ENCODE results near the gene PGLYRP1.

Gene PGLYRP1

GRCh38 chr19:46006411-46006810 is 16.4 kb downstream of the PGLYRP1 start:
- in situ Hi-C loops (cut with MboI; ENCODE audit: low sequenced_read_pairs): no loop called here

DNA sequence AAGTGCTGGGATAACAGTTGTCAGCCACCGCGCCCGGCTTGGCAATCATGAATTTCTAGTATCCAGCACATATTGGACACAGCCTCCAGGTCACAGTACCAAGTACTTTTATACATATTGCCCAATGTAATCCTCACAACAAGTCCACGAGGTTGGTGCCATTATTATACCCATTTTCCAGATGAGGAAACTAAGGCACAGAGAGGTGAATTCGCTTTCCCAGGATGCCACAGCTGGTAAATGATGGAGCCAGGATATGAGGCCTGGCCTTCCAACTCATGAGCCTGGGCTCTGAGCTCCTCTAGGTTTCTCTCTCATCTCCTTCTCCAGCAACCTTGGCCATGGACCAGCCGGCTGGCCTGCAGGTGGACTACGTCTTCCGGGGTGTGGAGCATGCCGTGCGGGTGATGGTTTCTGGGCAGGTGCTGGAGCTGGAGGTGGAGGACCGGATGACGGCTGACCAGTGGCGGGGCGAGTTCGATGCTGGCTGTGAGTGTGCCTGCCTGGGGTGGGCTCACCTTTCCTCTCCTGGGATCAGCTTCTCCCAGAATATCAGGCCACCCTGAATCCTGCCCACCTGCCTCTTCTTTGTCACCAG is 20.1 kb downstream of the PGLYRP1 start:
- in situ Hi-C loops (cut with MboI; ENCODE audit: low sequenced_read_pairs): no loop called here

- in situ Hi-C loops (cut with MboI; ENCODE audit: low sequenced_read_pairs): no loop called here
Observed at GRCh38 chr19:46000491-46001246, 22.2 kb downstream of the PGLYRP1 start.

DNA sequence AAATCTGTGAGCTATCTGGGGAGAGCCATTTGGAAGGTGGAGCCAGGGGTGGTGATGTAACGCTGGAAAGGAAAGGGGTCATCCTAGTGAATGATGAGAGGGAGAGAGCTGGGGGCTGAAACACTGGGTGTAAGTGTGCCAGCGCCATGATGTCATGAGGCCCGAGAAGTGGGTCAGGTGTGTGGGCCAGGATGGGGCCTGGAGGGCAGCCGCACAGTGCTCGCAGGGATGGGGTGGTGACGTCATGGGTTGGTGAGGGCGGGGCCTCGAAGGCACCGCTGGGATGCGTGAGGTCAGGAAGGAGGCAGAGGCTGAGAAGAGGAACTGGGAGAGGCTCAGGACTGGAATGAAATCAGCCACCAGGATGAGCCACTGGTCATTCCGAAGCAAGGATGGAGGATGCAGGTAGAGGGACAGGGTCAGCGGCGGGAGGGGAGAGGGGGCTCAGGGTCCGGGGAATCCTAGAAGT is 23.2 kb downstream of the PGLYRP1 start:
- in situ Hi-C loops (cut with MboI; ENCODE audit: low sequenced_read_pairs): no loop called here

- in situ Hi-C loops (cut with MboI; ENCODE audit: low sequenced_read_pairs): no loop called here
Observed at GRCh38 chr19:45998834-45999233, 24.0 kb downstream of the PGLYRP1 start.

DNA sequence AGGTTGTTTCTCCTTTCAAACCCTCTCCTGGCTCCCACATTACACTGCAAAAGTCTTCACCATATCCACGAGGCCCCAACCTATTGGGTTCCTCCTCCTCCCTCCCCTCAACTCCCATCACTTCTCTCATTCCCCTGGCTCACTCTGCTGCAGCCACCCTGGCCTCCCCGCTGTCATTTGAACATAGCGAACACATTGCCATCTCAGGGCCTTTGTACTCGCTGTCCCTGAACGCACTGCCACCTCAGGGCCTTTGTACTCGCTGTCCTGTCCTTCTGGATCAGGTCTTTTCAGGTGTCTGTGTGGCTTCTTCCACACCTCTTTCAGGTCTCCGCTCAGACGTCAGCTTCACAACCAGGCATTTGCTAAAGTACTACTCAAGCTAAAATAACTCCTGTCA is 25.9 kb downstream of the PGLYRP1 start:
- in situ Hi-C loops (cut with MboI; ENCODE audit: low sequenced_read_pairs): no loop called here

DNA sequence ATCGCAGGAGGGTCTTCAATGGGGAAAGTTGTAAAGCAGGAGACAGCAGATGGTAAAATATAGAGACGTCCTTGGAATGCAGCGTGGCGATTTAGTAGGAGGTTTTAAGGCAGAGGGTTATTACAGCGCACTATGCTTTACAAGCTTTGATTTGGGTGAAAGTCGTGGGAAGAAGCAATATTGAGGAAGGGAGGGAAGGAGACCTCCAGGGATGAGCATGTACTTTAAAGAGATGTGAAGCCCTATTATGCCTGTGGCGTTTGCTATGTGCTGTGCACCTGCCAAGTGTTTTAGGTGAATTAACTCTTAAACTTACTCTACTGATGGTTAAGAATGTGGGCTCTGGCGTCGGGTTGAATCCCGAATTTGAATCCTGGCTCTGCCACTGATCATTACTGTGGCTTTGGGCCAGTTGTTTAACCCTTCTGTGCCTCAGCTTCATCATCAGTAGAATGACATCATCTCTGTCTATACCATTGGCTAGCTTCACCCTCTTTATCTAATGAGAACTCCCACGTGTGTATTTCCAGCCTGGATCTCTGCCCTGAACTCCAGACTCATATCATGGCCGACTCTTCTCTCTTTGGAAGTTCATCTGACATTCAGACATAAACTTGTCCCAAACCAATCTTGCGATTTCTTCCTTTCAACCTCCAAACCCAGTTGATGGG is 27.0 kb downstream of the PGLYRP1 start:
- in situ Hi-C loops (cut with MboI; ENCODE audit: low sequenced_read_pairs): no loop called here

DNA sequence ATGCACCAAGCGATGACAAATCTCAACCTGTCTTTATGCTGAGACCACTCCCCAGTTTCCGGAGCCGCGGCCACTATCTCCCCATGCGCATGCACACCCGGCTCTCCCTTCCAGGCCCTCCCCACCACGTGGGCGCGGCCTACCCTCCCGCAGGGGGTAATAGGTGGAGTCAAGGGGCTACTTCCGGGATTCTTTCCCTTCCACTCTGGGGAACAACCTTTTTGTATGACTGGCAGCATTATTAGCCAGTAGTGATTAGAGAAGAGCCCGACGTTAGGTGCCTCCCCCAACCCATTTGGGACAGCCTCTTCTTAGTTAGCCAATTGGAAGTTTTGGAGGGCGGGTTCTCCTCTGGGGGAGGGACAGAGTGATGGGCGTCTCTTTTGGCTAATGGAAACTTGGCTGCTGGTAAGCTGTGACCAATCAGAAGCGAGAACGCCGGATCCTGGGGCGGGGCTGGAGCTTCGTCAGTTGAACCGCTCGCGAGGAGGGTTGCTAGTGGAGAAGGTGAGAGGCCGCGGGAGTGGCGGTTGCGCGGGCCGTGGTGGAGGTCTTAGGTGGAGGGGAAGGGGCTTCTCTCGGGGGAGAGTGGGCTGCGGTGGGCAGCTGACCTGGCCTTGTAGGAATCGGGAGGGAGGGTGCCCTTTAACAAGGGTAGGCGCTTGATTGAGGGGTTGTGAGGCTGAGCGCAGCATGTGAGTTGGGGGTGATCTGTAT is 27.7 kb downstream of the PGLYRP1 start, which contains the start of gene CCDC61:
TSS of gene CCDC61 (plus strand) at position 470 of the 717 bp plus-strand sequence. CDS start 7,552 bp downstream, outside the sequence.
- in situ Hi-C loops (cut with MboI; ENCODE audit: low sequenced_read_pairs): no loop called here

DNA sequence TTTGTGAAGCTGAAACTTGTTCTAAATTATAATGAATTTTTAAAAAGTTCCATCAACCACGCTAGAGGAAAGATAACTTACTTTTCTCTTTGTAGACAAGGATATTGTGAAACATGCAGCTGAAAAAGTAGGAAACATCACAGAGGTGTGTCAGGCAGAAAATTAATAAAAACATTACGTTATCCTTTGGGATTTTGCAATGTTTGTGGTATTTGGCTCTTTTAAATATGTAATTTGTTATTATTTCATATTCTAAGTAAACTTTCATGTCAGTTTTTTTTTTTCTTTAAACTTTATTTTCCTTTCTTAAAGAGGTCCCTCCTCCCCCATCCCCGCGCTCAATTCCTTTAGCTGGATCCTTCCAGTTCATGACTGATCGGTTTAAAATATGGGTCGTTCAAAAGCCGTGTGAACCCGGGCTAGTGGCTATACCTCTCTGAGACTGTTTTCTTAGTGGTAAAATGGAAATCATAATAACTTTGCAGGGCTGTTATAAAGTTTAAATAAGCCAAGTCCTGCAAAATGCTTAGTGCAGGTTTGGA is 28.3 kb downstream of the PGLYRP1 start:
- in situ Hi-C loops (cut with MboI; ENCODE audit: low sequenced_read_pairs): no loop called here

DNA sequence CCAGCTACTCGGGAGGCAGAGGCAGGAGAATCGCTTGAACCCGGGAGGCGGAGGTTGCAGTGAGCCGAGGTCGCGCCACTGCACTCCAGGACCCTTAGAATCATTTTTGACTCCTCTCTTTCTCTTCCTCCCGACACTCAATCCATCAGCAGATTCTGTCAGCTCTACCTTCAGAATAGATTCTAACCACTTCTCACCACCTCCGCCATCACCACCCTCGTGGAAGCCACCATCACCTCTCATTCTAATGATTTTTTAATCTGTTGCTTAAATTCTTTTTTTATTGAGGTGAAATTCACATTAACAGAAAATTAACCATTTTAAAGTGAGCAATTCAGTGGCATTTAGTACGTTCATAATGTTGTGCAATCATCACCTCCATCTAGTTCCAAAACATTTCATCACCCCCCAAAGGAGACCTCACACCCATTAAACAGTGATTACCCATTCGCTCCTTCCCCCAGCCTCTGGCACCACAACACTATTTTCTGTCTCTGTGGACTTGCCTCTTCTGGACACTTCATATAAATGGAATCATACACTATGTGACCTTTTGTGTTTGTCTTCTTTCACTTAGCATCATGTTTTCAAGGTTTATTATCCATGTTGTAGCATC is 32.6 kb downstream of the PGLYRP1 start:
- in situ Hi-C loops (cut with MboI; ENCODE audit: low sequenced_read_pairs): no loop called here

- in situ Hi-C loops (cut with MboI; ENCODE audit: low sequenced_read_pairs): no loop called here
Observed at GRCh38 chr19:45985321-45985720, 37.5 kb downstream of the PGLYRP1 start.

DNA sequence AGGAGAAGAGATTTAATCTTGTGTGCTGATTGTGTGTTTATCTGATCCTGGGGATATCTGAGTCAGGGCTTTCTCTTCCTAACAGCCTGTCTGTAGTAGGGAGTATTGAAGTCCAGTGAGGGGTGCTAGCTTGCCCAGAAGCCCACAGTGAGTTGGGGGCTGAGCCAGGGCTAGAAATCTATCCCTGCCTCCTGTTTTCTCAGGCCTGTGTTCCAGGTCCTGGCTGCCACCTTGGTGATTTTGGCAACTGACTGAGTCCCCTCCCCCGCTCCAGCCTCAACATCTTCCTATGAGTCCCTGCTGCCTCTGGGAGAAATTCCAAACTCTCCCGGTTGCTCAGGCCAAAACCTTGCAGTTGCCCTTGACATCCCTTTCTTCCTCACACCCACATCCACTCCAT is 41.5 kb downstream of the PGLYRP1 start:
- in situ Hi-C loops (cut with MboI; ENCODE audit: low sequenced_read_pairs): no loop called here

DNA sequence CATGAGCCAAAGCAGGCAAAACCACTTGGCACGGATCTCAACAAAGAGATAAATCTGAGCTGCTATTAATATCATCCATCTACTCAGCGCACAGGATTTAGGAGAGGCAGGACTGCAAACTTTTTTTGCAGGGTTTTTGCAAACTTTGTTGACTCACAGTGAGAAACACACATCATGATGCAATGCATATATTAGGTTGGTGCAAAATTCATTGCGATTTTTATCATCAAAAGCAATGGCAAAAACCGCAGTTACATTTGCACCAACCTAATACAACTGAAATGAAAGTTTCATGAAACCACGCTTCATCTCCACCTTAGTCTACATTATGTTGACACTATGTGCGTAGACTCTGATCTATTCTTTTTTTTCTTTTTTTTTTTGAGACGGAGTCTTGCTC is 44.7 kb downstream of the PGLYRP1 start:
- in situ Hi-C loops (cut with MboI; ENCODE audit: low sequenced_read_pairs): no loop called here

DNA sequence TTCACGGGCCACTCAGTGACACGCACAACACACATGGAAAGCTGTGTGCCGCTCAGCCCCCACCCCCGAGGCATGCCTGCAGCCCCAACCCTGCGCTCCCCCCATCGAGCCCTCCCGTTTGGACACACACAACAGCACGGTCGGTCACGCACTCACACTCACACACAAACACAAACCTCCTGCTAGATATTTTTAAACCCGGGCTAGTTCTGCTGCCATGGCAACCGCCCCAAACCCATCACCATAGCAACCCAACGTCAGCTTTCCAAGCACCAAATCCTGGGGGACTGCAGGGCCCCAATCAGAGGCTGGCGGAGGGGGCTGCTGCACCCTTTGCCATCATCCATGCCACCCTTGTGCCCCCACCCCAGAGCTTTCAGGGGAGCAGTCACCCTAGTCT is 46.7 kb downstream of the PGLYRP1 start:
- in situ Hi-C loops (cut with MboI; ENCODE audit: low sequenced_read_pairs): no loop called here

GRCh38 chr19:45975306-45976070 is 47.4 kb downstream of the PGLYRP1 start:
- in situ Hi-C loops (cut with MboI; ENCODE audit: low sequenced_read_pairs): no loop called here

DNA sequence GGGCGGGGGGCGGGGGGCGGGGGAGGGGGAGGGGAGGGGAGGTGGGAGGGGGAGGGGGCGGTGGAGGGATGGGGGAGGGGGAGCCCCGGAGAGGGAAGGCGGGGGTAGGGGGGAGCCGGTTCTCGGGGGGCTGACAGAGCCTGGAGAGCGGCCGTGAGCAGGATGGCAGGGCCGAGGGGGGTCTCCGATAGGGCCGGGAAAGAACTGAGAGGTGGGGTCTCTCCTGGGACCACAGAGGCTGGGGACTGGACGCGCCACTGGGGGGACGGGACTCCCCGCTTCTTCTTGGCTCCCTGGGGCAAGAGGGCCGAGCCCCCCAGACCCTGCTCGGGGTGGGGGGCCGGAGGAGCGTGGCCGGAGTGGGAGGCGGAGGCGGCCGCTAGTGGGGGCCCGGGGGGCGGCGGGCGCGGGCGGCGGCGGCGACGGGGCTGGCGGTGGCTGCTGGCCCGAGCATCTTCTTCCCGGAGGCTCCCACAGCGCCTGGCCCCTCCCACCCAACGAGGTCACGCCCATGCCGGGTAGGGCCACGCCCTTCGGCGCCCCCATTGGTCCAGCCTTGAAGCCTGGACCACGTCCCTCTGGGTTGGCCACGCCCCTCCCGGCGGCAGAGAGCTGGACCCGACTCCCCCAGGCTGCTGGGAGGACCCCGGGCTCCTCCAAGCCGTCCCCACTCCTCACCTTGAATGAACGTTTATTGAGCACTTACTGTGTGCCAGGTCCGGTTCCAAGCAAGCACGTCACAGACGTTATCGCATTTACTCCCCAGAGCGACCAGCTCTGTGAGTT is 49.1 kb downstream of the PGLYRP1 start, which contains the start of gene NOVA2:
TSS of gene NOVA2 (minus strand) at position 313 of the 786 bp plus-strand sequence. CDS start 514 bp downstream, outside the sequence.
- in situ Hi-C loops (cut with MboI; ENCODE audit: low sequenced_read_pairs): no loop called here

DNA sequence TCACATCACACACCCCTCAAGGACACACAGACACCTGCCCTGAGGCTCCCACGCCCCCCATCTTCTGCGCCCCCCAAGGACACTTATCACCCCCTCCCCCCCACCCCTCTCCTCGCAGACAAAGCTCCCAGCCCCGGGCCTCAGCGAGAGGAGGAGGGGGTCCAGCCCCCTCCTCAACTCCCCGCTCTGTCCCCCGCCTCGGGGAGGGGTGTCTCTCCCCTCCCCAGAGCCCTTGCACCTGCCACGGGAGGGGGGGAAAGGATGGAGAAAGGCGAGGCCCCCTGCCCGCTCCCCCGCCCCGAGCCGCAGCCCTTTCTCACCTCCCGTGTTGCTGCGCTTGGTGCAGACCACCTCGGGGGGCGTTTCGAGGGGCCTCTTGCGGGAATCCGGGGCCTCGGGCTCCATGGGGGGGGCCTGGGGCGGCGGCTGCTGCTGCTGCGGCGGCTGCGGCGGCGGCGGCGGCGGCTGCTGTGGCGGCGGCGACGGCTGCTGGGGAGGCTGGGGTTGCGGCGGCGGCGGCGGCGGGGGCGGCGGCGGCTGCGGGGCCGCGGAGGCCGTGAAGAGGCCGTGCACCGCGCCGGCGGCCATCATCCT is 49.8 kb downstream of the PGLYRP1 start:
- in situ Hi-C loops (cut with MboI; ENCODE audit: low sequenced_read_pairs): no loop called here
